Motor neuron (in vitro differentiated cells): ENCODE data around the gene ZFYVE21. TPM values are rescaled to one million over a fixed set of nuclear protein-coding genes. Genes with fewer than 3 reads are reported as not detected.

ENCODE experiments used
- ATAC-seq, 8 experiments: fragments of 200-7000 bp; cut with Tn5 transposase; replicated peaks in 6 of 8; 2 replicates each; pipeline ENCODE4 v1.8.0; 2021; ENCODE audit warnings: mild to moderate bottlenecking in 8 of 8, moderate library complexity in 8 of 8
- H3K27ac ChIP-seq, 2 donors: fragments of 250-450 bp; sonication (Bioruptor Pico); 2 replicates each; pipeline ENCODE4 v1.9.0; 2021; ENCODE audit warnings: antibody characterized with exemption in 2 of 2, mild to moderate bottlenecking in 2 of 2, moderate library complexity in 1 of 2
- H3K4me1 ChIP-seq, 2 donors: fragments of 250-450 bp; sonication (Bioruptor Pico); replicated peaks in 1 of 2; 2 replicates each; pipeline ENCODE4 v1.6.1; 2021; ENCODE audit warnings: antibody characterized with exemption in 2 of 2, mild to moderate bottlenecking in 2 of 2, moderate library complexity in 1 of 2
- H3K4me3 ChIP-seq, 5 donors: fragments of 250-450 bp; sonication (Bioruptor Pico); 2 replicates each; pipeline ENCODE4 v1.9.0; 2021; ENCODE audit warnings: antibody characterized with exemption in 5 of 5, mild to moderate bottlenecking in 5 of 5, moderate library complexity in 4 of 5
- WGBS, 10 experiments: fragments of 450-650 bp; shearing (Covaris generic); methylation state at CpG; one replicate each; pipeline ENCODE4 v1.0.0; 2022; 5-methylcytosine and 5-hydroxymethylcytosine counted together
- in situ Hi-C, 9 experiments: fragments of 400-800 bp; cut with MboI; loops; one replicate each; pipeline ENCODE4 v1.15.0; 2021; ENCODE audit warnings: low sequenced_read_pairs in 9 of 9, low pct_unique_long_range_greater_than_20kb in 2 of 9; ENCODE audit not compliant: unreplicated experiment in 9 of 9
- total RNA-seq, 8 experiments: library from RNA; unstranded; fragments of 300-600 nt; gene quantifications; 2 replicates each; pipeline versions ENCODE4 v1.2.3 to v1.2.4, GENCODE V29; 2022

Gene ZFYVE21
- total RNA-seq, 8 experiments from 2014 or later: 18.3 to 41.8 (median 29.6) TPM

GRCh38 chr14:103696070-103696402 is 19.6 kb upstream of the ZFYVE21 start:
- Histone ChIP-seq H3K27ac (no peak overlapping the region), H3K4me1 (no peaks in the 10 kb centered on the region)
- 80% methylated on average over 2 of the region's 13 CpGs; no CpG with 5 or more reads in 9 of the 10 experiments for WGBS, 10 experiments

DNA sequence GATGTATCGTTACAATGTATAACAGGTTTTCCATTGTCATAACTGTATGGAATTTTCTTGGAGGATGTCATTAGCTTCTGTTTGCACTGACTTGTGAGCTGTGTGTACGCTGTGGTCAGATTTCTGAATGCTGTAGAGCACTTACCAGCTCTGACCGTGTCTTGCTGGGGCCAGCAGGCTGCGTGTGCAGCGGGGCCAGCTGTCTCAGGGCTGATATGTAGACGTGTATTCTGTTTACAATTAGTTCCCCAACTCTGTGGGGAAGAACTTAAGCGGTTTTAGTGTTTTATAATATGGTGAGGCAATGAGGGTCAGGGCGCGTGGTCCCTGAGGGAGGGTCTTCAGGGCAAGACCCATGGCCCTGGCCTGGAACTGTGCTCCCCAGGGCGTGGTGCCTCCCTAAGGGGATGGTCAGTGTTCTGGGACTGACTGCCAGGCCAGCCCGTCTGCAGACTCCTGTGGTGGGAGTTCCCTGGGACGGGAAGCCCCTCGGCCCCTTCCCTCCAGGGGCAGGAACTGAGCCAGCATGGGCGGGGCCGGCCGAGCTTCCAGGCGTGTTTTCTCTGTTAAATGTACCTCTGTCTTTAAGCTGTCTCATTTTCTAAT is 19.0 kb upstream of the ZFYVE21 start:
- 0 to 78% (median 46%) methylated on average over 2 to 8 of the region's 17 CpGs; no CpG with 5 or more reads in 2 of the 10 experiments for WGBS, 10 experiments
- in situ Hi-C loops: no loop called here
- no peak overlapping the region for H3K4me3 ChIP-seq
- peak in 5 of 8 experiments; percentile 52 to 79 (median 58) for ATAC-seq
- no peak overlapping the region for H3K27ac ChIP-seq
- H3K4me1 ChIP-seq: no peaks in the 10 kb centered on the region

More at GRCh38 chr14:103696070-103696402, 19.6 kb upstream of the ZFYVE21 start:
- in situ Hi-C loops: no loop called here
- peak in 2 of 8 experiments; percentile 6 to 38 for ATAC-seq
- H3K4me3 ChIP-seq: no peak overlapping the region

DNA sequence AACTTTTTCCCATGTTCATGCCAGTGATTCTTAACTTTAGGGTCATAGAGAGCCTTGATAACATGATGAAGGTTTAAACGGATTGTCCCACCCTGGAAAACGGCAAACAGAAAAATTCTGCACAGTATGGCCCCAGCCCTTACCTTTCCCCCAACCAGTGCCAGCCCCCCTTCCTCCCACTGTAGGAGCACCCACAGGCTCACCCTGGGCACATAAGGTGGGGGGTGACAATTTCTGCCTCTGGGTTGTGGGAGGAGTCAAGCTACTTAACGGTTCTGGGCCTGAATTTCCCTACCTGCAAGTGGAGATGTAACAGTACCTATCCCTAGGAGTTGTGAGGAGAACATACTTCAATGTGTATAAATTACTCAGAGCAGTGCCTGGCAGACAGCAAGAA is 18.4 kb upstream of the ZFYVE21 start:
- Histone ChIP-seq H3K4me3 (no peak overlapping the region), H3K27ac (no peak overlapping the region), H3K4me1 (no peaks in the 10 kb centered on the region)
- ATAC-seq: peak in 2 of 8 experiments; percentile 12 to 16
- WGBS, 10 experiments: 6 to 83% (median 58%) methylated on average over 1 to 3 of the region's 3 CpGs; no CpG with 5 or more reads in 5 of the 10 experiments
- in situ Hi-C loops: no loop called here

DNA sequence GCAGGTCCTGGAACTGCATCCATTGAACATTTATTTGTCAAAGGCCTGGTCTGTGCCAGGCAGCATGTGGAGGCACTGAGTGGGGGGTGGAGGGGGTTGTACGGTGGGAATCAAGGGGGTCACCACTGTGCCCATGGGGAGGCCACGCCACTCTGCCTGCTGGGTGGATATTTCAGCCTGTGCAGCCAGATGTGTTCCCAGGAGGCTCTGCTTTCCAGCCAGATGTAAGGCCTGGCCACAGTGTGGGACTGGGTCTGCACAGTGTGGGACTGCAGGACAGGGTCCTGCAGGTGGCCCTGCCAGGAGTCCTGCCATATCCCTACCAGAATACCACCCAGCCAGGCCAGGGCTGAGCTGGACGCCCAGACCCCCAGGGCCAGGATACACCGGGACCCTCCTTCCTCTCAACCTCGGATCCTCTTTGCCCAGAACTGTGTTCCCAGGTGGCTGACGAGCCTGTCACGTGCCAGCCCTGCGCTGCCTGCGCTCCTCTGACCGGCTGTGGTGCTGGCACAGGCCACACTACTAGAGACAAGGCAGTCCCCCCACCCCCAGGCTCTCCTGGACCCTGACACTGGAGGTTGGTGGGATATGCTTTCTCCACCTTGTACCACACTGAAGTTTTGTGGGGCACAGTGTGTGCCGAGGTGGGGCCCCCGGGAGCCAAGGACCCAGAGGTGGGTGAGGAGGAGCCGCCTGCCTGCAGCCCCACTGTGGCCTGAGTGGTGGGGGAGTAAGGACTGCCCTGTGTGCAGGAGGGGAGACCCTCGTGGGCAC is 17.8 kb upstream of the ZFYVE21 start:
- in situ Hi-C loops: no loop called here
- Histone ChIP-seq H3K4me1 (no peaks in the 10 kb centered on the region), H3K4me3 (no peak overlapping the region), H3K27ac (no peak overlapping the region)
- ATAC-seq: peak in 2 of 8 experiments; percentile 8
- 93 to 100% methylated on average over 1 to 3 of the region's 14 CpGs; no CpG with 5 or more reads in 8 of the 10 experiments for WGBS, 10 experiments

DNA sequence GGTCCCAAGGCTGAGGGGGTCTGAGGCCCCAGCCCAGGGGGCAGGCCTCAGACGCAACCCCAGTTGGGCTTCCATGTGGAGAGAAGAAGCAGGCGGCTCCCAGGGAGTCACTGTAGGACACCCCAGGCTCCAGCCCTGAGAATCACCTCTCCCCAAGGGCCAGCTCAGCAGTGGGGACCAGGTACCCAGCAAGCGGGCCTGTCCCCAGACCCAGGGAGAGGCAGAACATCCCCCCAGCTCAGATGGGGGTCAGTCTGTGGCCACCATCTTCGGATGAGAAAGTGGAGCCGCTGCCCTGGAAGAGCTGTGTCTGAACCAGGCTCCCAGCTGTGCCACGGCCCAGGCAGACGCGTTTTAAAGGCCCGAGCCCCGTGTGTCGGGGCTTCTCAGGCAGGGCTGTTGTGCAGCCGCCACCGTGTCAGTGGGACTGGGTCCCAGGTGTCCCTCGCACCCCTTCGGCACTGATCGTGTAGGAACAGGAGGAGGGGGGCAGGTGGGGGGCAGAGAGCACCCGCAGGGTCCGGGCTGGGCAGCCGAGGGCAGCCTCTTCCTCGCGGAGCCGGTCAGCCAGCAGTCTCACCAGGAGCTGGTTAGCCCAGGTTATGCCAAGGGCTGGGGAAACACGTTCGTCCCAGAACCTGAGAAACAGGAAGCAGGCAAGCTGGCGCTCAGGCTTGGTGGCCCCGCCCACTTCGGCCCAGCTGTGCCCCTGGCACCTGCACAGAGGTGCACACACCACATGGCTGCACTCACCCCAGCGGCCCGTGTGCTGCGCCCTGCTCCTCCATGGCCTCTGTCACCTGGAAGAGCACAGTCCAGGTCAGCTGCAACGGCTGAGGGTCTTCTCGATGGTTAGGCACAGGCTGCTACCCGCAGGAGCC is 17.0 kb upstream of the ZFYVE21 start:
- in situ Hi-C loops: no loop called here
- H3K4me1 ChIP-seq: no peaks in the 10 kb centered on the region
- H3K27ac ChIP-seq: no peak overlapping the region
- 84 to 100% methylated on average over 3 to 5 of the region's 33 CpGs; no CpG with 5 or more reads in 8 of the 10 experiments for WGBS, 10 experiments
- H3K4me3 ChIP-seq: no peak overlapping the region
- peak in 2 of 8 experiments; percentile 5 to 12 for ATAC-seq

GRCh38 chr14:103699261-103699661 is 16.3 kb upstream of the ZFYVE21 start:
- H3K27ac ChIP-seq: no peak overlapping the region
- in situ Hi-C loops: no loop called here
- 100% methylated on average over 1 to 3 of the region's 17 CpGs; no CpG with 5 or more reads in 6 of the 10 experiments for WGBS, 10 experiments

DNA sequence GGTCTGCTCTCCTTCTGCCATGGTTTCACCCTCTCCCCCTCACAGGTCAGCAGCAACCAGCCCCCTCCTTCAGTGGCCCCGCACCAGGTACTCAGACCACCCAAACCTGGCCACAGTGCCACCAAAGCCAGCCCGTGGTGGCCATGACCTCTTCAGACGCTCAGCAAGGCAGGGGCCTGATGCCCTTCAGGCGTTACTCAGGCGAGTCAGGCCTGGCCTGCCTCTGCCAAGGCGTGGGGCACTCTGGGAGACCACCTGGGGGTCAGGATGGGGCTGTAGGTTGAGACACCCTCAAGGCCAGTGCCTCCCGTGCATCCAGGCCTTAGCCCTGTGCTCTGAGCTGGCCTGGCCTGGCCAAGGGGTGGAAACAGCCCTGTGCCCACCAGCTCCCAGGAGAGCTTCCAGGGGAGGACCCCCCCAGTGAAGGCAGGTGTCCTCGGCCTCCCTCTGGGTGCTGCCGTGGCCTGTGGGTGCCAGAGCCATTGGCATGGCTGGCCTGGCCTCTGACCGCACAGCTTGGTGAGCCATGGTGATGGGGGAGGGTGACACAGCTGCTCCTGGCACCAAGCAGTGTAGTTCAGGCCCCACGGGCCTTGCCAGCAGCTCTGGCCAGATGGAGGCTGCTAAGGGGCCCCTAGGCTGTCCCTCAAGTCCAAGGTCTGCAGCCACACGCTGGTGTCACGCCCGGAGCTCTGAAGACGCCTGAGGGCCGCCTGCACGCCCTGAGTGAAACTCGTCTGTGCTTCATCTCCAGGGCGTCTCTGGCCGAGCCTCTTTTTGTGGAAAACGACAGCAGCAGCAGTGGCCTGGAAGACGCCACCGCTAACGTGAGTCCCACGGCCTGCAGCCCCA is 15.5 kb upstream of the ZFYVE21 start:
- no peak for ATAC-seq
- in situ Hi-C loops: no loop called here
- H3K4me1 ChIP-seq: no peaks in the 10 kb centered on the region
- H3K4me3 ChIP-seq: no peak overlapping the region
- H3K27ac ChIP-seq: no peak overlapping the region
- WGBS, 10 experiments: 70 to 100% (median 95%) methylated on average over 1 to 8 of the region's 25 CpGs; no CpG with 5 or more reads in 6 of the 10 experiments

More at GRCh38 chr14:103699261-103699661, 16.3 kb upstream of the ZFYVE21 start:
- Histone ChIP-seq H3K4me1 (no peaks in the 10 kb centered on the region), H3K4me3 (no peak overlapping the region)
- ATAC-seq: peak in 1 of 8 experiments; percentile 7

DNA sequence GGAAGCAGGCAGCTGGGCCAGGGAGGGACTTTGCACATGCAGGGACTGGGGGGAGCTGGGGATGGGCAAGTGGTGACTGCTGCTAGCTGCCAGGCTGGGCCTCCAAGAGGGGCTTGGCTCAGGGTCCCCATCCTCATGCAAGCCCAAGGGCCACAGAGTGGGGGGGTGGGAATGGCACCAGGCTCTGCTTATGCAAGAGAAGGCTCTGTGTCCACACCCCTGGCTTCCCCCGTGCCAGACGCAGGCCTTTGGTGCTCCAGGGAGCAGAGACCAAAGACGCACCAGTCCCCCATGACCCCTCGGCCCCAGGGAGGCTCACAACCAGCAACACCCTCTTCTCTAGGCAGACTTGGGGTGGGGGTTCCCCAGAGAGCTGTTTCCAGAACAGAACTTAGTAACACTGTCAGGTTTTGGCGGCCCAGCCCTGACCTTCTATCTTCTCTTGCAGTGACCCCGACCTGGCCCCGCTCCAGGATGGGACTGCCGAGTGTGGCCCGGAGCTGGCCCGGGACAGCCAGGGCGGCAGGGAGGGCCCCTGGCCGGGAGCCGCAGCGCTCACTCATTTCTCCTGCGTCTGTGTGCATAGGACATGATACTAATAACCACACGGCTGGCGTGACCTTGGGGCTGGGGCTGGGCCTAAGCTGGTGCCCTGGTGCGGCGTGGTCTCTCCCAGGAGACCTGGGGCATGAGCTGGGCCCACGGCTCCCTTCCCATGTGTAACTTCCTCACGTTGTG is 14.7 kb upstream of the ZFYVE21 start:
- no peak for ATAC-seq
- no peaks in the 10 kb centered on the region for H3K4me1 ChIP-seq
- 58 to 100% (median 100%) methylated on average over 1 to 8 of the region's 21 CpGs; no CpG with 5 or more reads in 3 of the 10 experiments for WGBS, 10 experiments
- in situ Hi-C loops: no loop called here
- no peak overlapping the region for H3K4me3 ChIP-seq
- H3K27ac ChIP-seq: no peak overlapping the region

GRCh38 chr14:103702095-103702494 is 13.5 kb upstream of the ZFYVE21 start:
- Histone ChIP-seq H3K27ac (no peak overlapping the region), H3K4me3 (no peak overlapping the region), H3K4me1 (no peaks in the 10 kb centered on the region)
- WGBS, 10 experiments: no CpG with 5 or more reads among the region's 5 CpGs
- no peak for ATAC-seq
- in situ Hi-C loops: no loop called here

GRCh38 chr14:103702497-103703432 is 12.8 kb upstream of the ZFYVE21 start:
- no peaks in the 10 kb centered on the region for H3K4me1 ChIP-seq
- no peak overlapping the region for H3K27ac ChIP-seq
- peak in 2 of 8 experiments; percentile 18 to 44 for ATAC-seq
- in situ Hi-C loops: no loop called here
- H3K4me3 ChIP-seq: no peak overlapping the region
- 60 to 100% (median 99%) methylated on average over 1 to 11 of the region's 29 CpGs; no CpG with 5 or more reads in 2 of the 10 experiments for WGBS, 10 experiments
